Left lobe of liver (tissue), 2 donors: ENCODE results near the gene ANTXR1. TPM values are rescaled to one million over a fixed set of nuclear protein-coding genes. Genes with fewer than 3 reads are reported as not detected.

Experiments used
- ATAC-seq: fragments of 200-7000 bp; cut with Tn5 transposase; one replicate; pipeline ENCODE4 v1.9.1; 2020; ENCODE audit warnings: mild to moderate bottlenecking, moderate library complexity
- DNase-seq: peaks from one replicate; pipeline ENCODE4 v3.0.0-alpha.2; 2020; ENCODE audit warnings: low spot score
- total RNA-seq: library from RNA; stranded (reverse); gene quantifications from one replicate; pipeline ENCODE4 v1.2.1, GENCODE V29; 2021
- donor health status: DM: no; HTN: no; CAD: no; lungs with moderate emphysema.
- donor health status: DM: no; HTN: yes; CAD: no.

ANTXR1 gene
- total RNA-seq, 1 donor from 2014 or later, result 2.2 TPM

- no peak for ATAC-seq
- no peak for DNase-seq
Measured at GRCh38 chr2:69003731-69004130, 9.2 kb upstream of the ANTXR1 start.

- no peak for DNase-seq
- ATAC-seq, result no peak
Measured at GRCh38 chr2:69007169-69007568, 5.8 kb upstream of the ANTXR1 start.

GRCh38 chr2:69007603-69008002 lies 5.4 kb upstream of the ANTXR1 start:
- no peak for ATAC-seq
- no peak for DNase-seq

- DNase-seq (no peak), ATAC-seq (no peak)
Measured at GRCh38 chr2:69010437-69011194, 2.4 kb upstream of the ANTXR1 start.

- ATAC-seq, result no peak
- DNase-seq, result no peak
Measured at GRCh38 chr2:69011611-69012157, 1.3 kb upstream of the ANTXR1 start.

- DNase-seq (peak; percentile 56), ATAC-seq (peak; percentile 86)
Measured at GRCh38 chr2:69012310-69013141, 453 bp upstream of the ANTXR1 start.

GRCh38 chr2:69013840-69014821 lies 1.2 kb downstream of the ANTXR1 start:
- no peak for DNase-seq

GRCh38 chr2:69017080-69017479 lies 4.1 kb downstream of the ANTXR1 start:
- ATAC-seq (no peak), DNase-seq (no peak)

More at GRCh38 chr2:69013840-69014821, 1.2 kb downstream of the ANTXR1 start:
- no peak for ATAC-seq

GRCh38 chr2:69017835-69018234 lies 4.9 kb downstream of the ANTXR1 start:
- no peak for ATAC-seq
- no peak for DNase-seq

GRCh38 chr2:69018678-69019095 lies 5.7 kb downstream of the ANTXR1 start:
- DNase-seq (no peak), ATAC-seq (no peak)

- DNase-seq (no peak), ATAC-seq (no peak)
Measured at GRCh38 chr2:69020496-69021426, 7.8 kb downstream of the ANTXR1 start.

- ATAC-seq (no peak), DNase-seq (no peak)
Measured at GRCh38 chr2:69021727-69022126, 8.7 kb downstream of the ANTXR1 start.

- no peak for DNase-seq
- no peak for ATAC-seq
Measured at GRCh38 chr2:69022548-69022947, 9.6 kb downstream of the ANTXR1 start.

GRCh38 chr2:69023236-69023635 lies 10.3 kb downstream of the ANTXR1 start:
- DNase-seq (no peak), ATAC-seq (no peak)

- ATAC-seq (peak; percentile 98), DNase-seq (no peak)
Measured at GRCh38 chr2:69026026-69026425, 13.0 kb downstream of the ANTXR1 start.

GRCh38 chr2:69026691-69027459 lies 13.9 kb downstream of the ANTXR1 start:
- DNase-seq, result no peak
- no peak for ATAC-seq

- no peak for ATAC-seq
- no peak for DNase-seq
Measured at GRCh38 chr2:69030800-69031428, 17.9 kb downstream of the ANTXR1 start.

GRCh38 chr2:69031466-69031865 lies 18.5 kb downstream of the ANTXR1 start:
- no peak for DNase-seq
- ATAC-seq, result no peak
